ENCODE results near the gene THSD4. TPM values are rescaled to one million over a fixed set of nuclear protein-coding genes. Genes with fewer than 3 reads are reported as not detected.
"Not testable (repeated sequence)": the region's sequence is repeated elsewhere in the genome, so short reads cannot be mapped to it uniquely, and the experiment has no call there.

The THSD4 gene
- total RNA-seq, 1 donor from 2014 or later = 1.4 TPM

DNA sequence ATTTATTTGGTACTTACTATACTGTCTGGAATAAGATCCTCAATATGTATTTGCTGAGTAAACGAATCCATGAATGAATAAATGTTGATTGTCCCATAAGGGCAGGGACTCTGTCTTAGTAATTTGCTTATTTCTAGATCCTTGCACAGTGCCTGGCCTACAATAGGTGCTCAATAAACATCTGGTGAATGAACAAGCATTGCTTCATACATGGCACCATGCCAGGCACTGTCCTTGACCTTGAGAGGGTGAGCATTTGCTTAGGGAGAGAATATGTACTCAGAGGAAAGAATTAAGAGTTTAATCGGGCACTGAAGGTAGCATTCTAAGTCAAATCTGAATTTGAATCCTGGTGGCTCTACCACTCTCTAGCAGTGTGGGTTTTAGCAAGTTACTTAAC, 282.1 kb downstream of the THSD4 start:
- peaks cover 13% of the 10 kb centered on the region for H3K4me1 Mint-ChIP-seq
- no peak for DNase-seq (ENCODE audit: low read depth, low spot score)
- no peaks in the 10 kb centered on the region for H3K9me3 Mint-ChIP-seq
- peaks cover 14% of the 10 kb centered on the region for H3K27me3 Mint-ChIP-seq (ENCODE audit: low read depth)
- TF ChIP-seq, protein P1, sequence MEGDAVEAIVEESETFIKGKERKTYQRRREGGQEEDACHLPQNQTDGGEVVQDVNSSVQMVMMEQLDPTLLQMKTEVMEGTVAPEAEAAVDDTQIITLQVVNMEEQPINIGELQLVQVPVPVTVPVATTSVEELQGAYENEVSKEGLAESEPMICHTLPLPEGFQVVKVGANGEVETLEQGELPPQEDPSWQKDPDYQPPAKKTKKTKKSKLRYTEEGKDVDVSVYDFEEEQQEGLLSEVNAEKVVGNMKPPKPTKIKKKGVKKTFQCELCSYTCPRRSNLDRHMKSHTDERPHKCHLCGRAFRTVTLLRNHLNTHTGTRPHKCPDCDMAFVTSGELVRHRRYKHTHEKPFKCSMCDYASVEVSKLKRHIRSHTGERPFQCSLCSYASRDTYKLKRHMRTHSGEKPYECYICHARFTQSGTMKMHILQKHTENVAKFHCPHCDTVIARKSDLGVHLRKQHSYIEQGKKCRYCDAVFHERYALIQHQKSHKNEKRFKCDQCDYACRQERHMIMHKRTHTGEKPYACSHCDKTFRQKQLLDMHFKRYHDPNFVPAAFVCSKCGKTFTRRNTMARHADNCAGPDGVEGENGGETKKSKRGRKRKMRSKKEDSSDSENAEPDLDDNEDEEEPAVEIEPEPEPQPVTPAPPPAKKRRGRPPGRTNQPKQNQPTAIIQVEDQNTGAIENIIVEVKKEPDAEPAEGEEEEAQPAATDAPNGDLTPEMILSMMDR (conservative IDR thresholded peaks at IDR 0.05) = no peak
- no peak overlapping the region for H3K4me3 Mint-ChIP-seq
- H3K36me3 Mint-ChIP-seq (ENCODE audit: low read depth) = no peaks in the 10 kb centered on the region
- H3K27ac Mint-ChIP-seq (ENCODE audit: unreplicated experiment) = no peak overlapping the region

DNA sequence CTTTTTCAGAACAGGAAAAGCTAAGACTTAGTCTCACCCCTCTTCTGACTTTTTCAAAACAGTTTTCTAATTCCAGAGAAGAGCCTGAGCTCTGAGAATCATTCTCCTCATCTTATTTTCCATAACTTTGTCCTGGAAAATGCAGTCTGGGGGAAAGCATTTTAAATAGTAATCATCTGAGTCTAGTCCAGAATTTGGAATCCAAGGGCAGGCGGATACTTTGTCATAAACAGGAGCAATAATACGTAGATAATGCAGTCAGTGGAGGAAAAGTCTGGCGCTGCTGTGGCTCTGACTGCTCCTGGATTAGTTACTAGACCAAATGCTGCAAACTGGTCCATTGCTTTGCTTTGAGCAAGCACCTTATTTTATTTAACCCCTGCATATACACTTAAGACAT, 285.0 kb downstream of the THSD4 start:
- Mint-ChIP-seq H3K27me3 (ENCODE audit: low read depth) (peaks cover 14% of the 10 kb centered on the region), H3K27ac (ENCODE audit: unreplicated experiment) (no peak overlapping the region), H3K4me3 (no peak overlapping the region), H3K4me1 (no peaks in the 10 kb centered on the region), H3K36me3 (ENCODE audit: low read depth) (no peaks in the 10 kb centered on the region), H3K9me3 (no peaks in the 10 kb centered on the region)
- DNase-seq (ENCODE audit: low read depth, low spot score) = no peak
- TF ChIP-seq, protein P1 (conservative IDR thresholded peaks at IDR 0.05) = no peak

DNA sequence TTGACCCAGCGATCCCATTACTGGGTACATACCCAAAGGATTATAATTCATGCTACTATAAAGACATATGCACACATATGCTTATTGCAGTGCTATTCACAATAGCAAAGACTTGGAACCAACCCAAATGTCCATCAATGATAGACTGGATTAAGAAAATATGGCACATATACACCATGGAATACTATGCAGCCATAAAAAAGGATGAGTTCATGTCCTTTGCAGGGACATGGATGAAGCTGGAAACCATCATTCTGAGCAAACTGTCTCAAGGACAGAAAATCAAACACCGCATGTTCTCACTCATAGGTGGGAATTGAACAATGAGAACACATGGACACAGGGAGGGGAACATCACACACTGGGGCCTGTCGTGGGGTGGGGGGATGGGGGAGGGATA, 286.5 kb downstream of the THSD4 start:
- not testable (repeated sequence) for H3K4me3 Mint-ChIP-seq; H3K4me1 Mint-ChIP-seq; DNase-seq (ENCODE audit: low read depth, low spot score); H3K36me3 Mint-ChIP-seq (ENCODE audit: low read depth); H3K27ac Mint-ChIP-seq (ENCODE audit: unreplicated experiment); H3K9me3 Mint-ChIP-seq
- H3K27me3 Mint-ChIP-seq (ENCODE audit: low read depth) = peaks cover 14% of the 10 kb centered on the region

DNA sequence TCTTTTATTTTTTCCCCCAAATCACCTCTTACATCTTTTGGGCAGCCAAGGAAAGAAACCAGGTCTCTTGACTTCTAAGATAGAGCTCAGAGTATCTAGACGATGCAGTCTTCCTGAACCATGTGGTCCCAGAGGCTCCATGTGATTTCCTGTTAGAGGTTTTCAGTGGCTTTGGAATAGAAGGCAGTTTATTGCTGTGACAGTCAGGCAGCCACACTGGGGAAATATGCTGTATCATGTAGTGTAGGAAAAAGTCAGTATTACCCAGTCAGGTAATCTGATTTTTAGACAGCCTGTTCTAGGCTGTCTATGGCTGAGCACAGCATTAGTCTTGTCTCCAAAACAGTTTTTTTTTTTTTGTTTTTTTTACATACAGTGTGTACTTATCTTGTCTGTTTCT, 294.3 kb downstream of the THSD4 start:
- no peak overlapping the region for H3K4me3 Mint-ChIP-seq
- H3K27me3 Mint-ChIP-seq (ENCODE audit: low read depth) = no peaks in the 10 kb centered on the region
- no peak overlapping the region for H3K27ac Mint-ChIP-seq (ENCODE audit: unreplicated experiment)
- H3K9me3 Mint-ChIP-seq = no peaks in the 10 kb centered on the region
- no peaks in the 10 kb centered on the region for H3K36me3 Mint-ChIP-seq (ENCODE audit: low read depth)
- DNase-seq (ENCODE audit: low read depth, low spot score) = no peak
- TF ChIP-seq, protein P1 (conservative IDR thresholded peaks at IDR 0.05) = no peak
- H3K4me1 Mint-ChIP-seq = peaks cover 3% of the 10 kb centered on the region

DNA sequence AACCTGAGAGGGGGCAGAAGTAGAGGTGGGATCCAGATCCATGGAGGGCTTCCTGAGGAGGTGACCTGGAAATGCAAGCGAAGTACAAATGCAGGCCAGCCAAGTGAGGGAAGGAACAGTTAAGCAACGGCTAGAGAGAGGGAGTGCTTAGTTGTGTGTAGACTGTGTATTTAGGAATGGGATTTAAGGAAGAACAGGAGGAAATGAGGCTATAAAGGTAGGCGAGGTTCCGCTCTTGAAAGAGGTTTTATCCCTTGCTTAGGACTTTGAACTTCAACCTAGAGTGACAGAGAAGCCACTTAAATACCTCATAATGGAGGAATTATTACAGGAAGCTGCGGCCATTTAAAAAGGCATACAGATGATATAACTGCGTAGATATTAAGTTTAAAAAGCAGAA, 295.1 kb downstream of the THSD4 start:
- Mint-ChIP-seq H3K36me3 (ENCODE audit: low read depth) (no peaks in the 10 kb centered on the region), H3K9me3 (no peaks in the 10 kb centered on the region), H3K4me1 (peaks cover 3% of the 10 kb centered on the region), H3K27ac (ENCODE audit: unreplicated experiment) (no peak overlapping the region), H3K27me3 (ENCODE audit: low read depth) (no peaks in the 10 kb centered on the region), H3K4me3 (no peak overlapping the region)
- no peak for DNase-seq (ENCODE audit: low read depth, low spot score)
- TF ChIP-seq, protein P1 (conservative IDR thresholded peaks at IDR 0.05) = no peak

DNA sequence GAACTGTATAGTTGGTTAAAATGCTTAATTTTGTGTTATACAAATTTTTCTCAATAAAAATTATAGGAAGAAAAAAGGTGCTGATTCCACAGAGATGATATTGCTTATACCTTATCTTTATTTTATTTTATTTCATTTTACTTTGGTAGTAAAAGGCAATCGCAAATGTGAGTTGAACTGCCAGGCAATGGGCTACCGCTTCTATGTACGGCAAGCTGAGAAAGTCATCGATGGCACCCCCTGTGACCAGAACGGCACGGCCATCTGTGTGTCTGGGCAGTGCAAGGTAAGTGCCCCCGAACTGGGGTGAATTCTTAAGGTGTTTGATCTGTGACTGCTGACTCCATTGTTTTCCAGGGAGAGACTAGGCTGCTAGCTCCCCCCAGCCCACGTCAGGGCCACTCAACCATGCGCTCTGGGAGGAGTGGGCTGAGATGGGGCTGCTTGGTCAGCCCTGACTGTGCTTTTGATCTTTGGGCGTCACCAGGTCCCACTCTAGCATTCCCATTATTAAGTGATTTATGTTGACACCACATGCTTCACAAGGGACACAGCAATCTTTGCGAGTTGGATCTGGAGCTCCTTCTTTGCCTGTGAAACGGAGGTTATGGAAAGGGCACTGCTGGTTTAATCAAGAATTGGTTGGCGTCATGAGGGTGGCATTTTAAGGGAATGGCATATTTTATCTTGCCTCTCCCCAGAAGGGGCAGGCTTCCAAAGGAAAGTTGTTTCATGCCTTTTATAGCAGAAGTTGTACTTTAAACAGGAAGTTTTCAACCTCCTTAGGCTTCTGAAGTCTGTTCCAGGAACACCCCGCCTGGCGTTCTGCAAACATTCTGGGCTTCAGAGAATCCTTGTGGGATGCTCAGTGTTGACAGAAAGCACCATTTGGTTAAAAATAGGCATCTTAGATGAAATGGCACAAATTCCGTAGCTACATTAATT, 296.5 kb downstream of the THSD4 start:
- TF ChIP-seq, protein P1 (conservative IDR thresholded peaks at IDR 0.05) = no peak
- no peak for DNase-seq (ENCODE audit: low read depth, low spot score)
- Mint-ChIP-seq H3K36me3 (ENCODE audit: low read depth) (no peaks in the 10 kb centered on the region), H3K27ac (ENCODE audit: unreplicated experiment) (no peak overlapping the region), H3K4me3 (no peak overlapping the region), H3K4me1 (peaks cover 3% of the 10 kb centered on the region), H3K27me3 (ENCODE audit: low read depth) (no peaks in the 10 kb centered on the region), H3K9me3 (no peaks in the 10 kb centered on the region)
